DND-41 (cell line): Measurements from ENCODE around the gene KLK2.

Experiments used
- ATAC-seq: fragments of 200-7000 bp; cut with Tn5 transposase; 3 replicates; pipeline ENCODE4 v1.9.1; 2021; ENCODE audit warnings: low read depth; ENCODE audit not compliant: insufficient read depth
- DNase-seq: peaks from one replicate; pipeline ENCODE4 v3.0.0-alpha.2; 2020
- H2AFZ ChIP-seq: 2 replicates; pipeline ENCODE4 v1.6.0; 2012; ENCODE audit warnings: low read depth, low read length
- H3K27ac ChIP-seq: 2 replicates; pipeline ENCODE4 v1.5.1; 2012; ENCODE audit warnings: low read length, inconsistent platforms
- H3K27me3 ChIP-seq: fragments of 200-600 bp; sonication (generic); 2 replicates; pipeline ENCODE4 v1.6.0; 2012; ENCODE audit warnings: low read length, mild to moderate bottlenecking, inconsistent platforms; ENCODE audit not compliant: insufficient read depth, poor library complexity
- H3K36me3 ChIP-seq: 2 replicates; pipeline ENCODE4 v1.5.1; 2012; ENCODE audit warnings: low read length, inconsistent platforms; ENCODE audit not compliant: insufficient read depth
- H3K4me1 ChIP-seq: 2 replicates; pipeline ENCODE4 v1.5.1; 2012; ENCODE audit warnings: mild to moderate bottlenecking, low read length; ENCODE audit not compliant: insufficient read depth
- H3K4me2 ChIP-seq: 2 replicates; pipeline ENCODE4 v1.6.0; 2012; ENCODE audit warnings: mild to moderate bottlenecking, moderate library complexity, low read length, inconsistent platforms; ENCODE audit not compliant: insufficient read depth
- H3K4me3 ChIP-seq, 2 experiments: fragments of 200-600 bp in 1 of 2; shearing (Covaris generic) in 1 of 2; 2 replicates each; pipeline ENCODE4 v1.5.1; 2012 to 2016; ENCODE audit warnings: inconsistent platforms in 2 of 2, low read length in 2 of 2, mild to moderate bottlenecking in 2 of 2, low read depth in 1 of 2, moderate library complexity in 1 of 2
- H3K79me2 ChIP-seq: 2 replicates; pipeline ENCODE4 v1.6.0; 2012; ENCODE audit warnings: low read length, inconsistent platforms; ENCODE audit not compliant: insufficient read depth
- H3K9ac ChIP-seq: 2 replicates; pipeline ENCODE4 v1.6.0; 2012; ENCODE audit warnings: low read depth, mild to moderate bottlenecking, inconsistent platforms, low read length, moderate library complexity
- H3K9me3 ChIP-seq: 2 replicates; pipeline ENCODE4 v1.5.1; 2012; ENCODE audit warnings: low read length, moderate library complexity, mild to moderate bottlenecking, inconsistent platforms; ENCODE audit not compliant: insufficient read depth, severe bottlenecking
- H4K20me1 ChIP-seq: 2 replicates; pipeline ENCODE4 v1.6.0; 2012; ENCODE audit warnings: low read length; ENCODE audit not compliant: insufficient read depth
- EZH2 ChIP-seq: IDR thresholded peaks from 3 replicates; pipeline ENCODE4 v1.6.1; 2012; ENCODE audit warnings: borderline replicate concordance, low read depth, mild to moderate bottlenecking, moderate library complexity, low read length, inconsistent platforms; ENCODE audit not compliant: severe bottlenecking
- TF ChIP-seq, protein P1 (sequence below): IDR thresholded peaks from 2 replicates; pipeline ENCODE4 v1.5.1; 2012; ENCODE audit warnings: borderline replicate concordance, low read length, moderate library complexity, mild to moderate bottlenecking; ENCODE audit not compliant: poor library complexity, severe bottlenecking; ENCODE audit errors: extremely low read depth

Gene KLK2

DNA sequence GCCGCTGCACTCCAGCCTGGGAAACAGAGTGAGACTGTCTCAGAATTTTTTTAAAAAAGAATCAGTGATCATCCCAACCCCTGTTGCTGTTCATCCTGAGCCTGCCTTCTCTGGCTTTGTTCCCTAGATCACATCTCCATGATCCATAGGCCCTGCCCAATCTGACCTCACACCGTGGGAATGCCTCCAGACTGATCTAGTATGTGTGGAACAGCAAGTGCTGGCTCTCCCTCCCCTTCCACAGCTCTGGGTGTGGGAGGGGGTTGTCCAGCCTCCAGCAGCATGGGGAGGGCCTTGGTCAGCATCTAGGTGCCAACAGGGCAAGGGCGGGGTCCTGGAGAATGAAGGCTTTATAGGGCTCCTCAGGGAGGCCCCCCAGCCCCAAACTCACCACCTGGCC is at the start of gene KLK2:
Gene KLK2, plus strand, starts transcription at position 384 of the 400 bp plus-strand sequence. CDS start 35 bp downstream, outside the sequence.
- H2AFZ ChIP-seq: no peak within 1 kb of the TSS
- H3K36me3 ChIP-seq: no peaks in the 10 kb centered on the region
- H3K4me3 ChIP-seq: no peak within 1 kb of the TSS
- no peak within 1 kb of the TSS for H3K9ac ChIP-seq
- no peaks in the 10 kb centered on the region for H3K79me2 ChIP-seq
- DNase-seq (no peak), ATAC-seq (no peak)
- no peak within 1 kb of the TSS for H3K4me2 ChIP-seq
- no peaks in the 10 kb centered on the region for H3K9me3 ChIP-seq
- H3K27me3 ChIP-seq: peaks cover 26% of the 10 kb centered on the region
- no peaks in the 10 kb centered on the region for H3K4me1 ChIP-seq
- TF ChIP-seq, protein P1, sequence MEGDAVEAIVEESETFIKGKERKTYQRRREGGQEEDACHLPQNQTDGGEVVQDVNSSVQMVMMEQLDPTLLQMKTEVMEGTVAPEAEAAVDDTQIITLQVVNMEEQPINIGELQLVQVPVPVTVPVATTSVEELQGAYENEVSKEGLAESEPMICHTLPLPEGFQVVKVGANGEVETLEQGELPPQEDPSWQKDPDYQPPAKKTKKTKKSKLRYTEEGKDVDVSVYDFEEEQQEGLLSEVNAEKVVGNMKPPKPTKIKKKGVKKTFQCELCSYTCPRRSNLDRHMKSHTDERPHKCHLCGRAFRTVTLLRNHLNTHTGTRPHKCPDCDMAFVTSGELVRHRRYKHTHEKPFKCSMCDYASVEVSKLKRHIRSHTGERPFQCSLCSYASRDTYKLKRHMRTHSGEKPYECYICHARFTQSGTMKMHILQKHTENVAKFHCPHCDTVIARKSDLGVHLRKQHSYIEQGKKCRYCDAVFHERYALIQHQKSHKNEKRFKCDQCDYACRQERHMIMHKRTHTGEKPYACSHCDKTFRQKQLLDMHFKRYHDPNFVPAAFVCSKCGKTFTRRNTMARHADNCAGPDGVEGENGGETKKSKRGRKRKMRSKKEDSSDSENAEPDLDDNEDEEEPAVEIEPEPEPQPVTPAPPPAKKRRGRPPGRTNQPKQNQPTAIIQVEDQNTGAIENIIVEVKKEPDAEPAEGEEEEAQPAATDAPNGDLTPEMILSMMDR: no peak
- no peak for TF ChIP-seq EZH2
- H4K20me1 ChIP-seq: 0 out of 2 replicates have a peak, but pooled peaks cover under 1% of the 10 kb centered on the region
- no peak within 1 kb of the TSS for H3K27ac ChIP-seq

DNA sequence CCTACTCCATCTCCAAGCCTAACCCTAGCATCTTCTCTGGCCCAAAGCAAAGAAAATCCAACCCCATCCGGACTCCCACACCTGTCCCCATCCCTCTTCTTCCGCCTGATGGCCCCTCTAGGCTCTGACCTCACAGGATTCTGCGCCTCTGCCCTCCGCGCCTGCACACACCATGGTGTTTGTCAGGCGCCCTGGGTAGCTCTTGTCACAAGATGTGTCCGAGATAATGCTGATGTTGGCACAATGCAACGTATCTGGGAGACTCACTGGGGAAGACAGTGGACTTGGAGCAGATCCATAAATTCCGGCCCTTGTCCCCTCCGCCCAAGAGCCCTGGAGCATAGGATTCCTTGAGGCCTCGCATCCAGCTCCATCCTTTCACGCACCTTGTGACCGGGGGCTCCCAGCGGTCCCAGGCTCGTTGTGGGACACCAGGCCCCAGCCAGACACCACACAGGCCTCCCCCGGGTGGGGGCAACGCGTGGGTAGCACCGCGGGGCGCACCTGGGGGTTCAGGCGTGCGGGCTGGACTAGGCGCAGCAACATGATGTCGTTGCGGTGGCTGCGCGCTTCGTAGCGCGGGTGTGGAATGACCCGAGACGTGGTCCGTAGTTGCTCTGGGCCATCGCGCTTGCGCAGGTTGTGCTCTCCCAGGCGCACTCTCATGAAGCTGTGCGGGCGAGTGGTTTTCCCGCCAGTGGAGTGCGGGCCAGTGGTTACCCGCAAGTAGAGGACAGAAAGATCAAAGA is 46.6 kb upstream of the KLK2 start:
- DNase-seq: no peak
- Histone ChIP-seq H3K27ac (no peak overlapping the region), H2AFZ (no peak overlapping the region), H3K4me1 (no peaks in the 10 kb centered on the region), H3K79me2 (no peaks in the 10 kb centered on the region), H3K9ac (no peak overlapping the region), H4K20me1 (no peaks in the 10 kb centered on the region), H3K36me3 (no peaks in the 10 kb centered on the region), H3K4me2 (no peak overlapping the region), H3K9me3 (no peaks in the 10 kb centered on the region), H3K27me3 (peaks cover under 1% of the 10 kb centered on the region), H3K4me3 (no peak overlapping the region)
- ATAC-seq: no peak
- TF ChIP-seq, protein P1: no peak
- TF ChIP-seq EZH2: no peak

DNA sequence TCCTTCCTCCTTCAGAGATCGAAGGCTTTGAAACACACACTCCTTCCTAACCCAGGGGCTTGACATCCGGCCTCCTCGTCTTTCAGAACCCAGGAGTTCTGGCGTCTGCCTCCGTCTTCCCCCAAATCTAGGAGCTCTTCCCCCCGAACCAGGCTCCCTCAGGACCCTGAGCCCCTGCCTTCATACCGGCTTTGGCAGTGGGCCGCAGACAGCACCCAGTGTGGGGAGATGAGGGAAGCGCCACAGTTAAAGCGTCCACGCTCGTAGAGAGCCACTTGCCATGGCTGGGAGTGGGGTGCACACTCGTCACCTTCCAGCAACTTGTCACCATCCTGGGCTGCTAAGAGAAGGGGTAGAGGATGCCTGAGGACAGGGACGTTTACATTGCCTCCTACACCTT is 45.8 kb upstream of the KLK2 start:
- Histone ChIP-seq H4K20me1 (no peaks in the 10 kb centered on the region), H2AFZ (no peak overlapping the region), H3K27me3 (no peaks in the 10 kb centered on the region), H3K9ac (no peak overlapping the region), H3K9me3 (no peaks in the 10 kb centered on the region), H3K4me2 (no peak overlapping the region), H3K4me1 (no peaks in the 10 kb centered on the region), H3K36me3 (no peaks in the 10 kb centered on the region), H3K79me2 (no peaks in the 10 kb centered on the region), H3K27ac (no peak overlapping the region), H3K4me3 (no peak overlapping the region)
- TF ChIP-seq, protein P1: no peak
- no peak for TF ChIP-seq EZH2
- DNase-seq (no peak), ATAC-seq (no peak)
